OCI-LY3 (cell line): ENCODE data around the gene TMED7.

Experiments
- H2AFZ ChIP-seq: fragments of 200-600, 300-600 bp; shearing (Covaris generic); 2 replicates; pipeline ENCODE4 v1.6.0; 2014; ENCODE audit warnings: antibody characterized with exemption, low read depth, low read length
- H3K27ac ChIP-seq: fragments of 200-600, 300-600 bp; sonication (generic); 2 replicates; pipeline ENCODE4 v1.5.1; 2014; ENCODE audit warnings: mild to moderate bottlenecking, low read length, moderate library complexity, mixed read lengths
- H3K27me3 ChIP-seq: fragments of 200-600, 300-600 bp; sonication (generic); 2 replicates; pipeline ENCODE4 v1.6.1; 2014; ENCODE audit warnings: low read depth, low read length, mixed read lengths
- H3K36me3 ChIP-seq: fragments of 200-600, 300-600 bp; sonication (generic); replicated peaks from 2 replicates; pipeline ENCODE3; 2014; ENCODE audit warnings: low read depth, low read length, mixed read lengths
- H3K4me1 ChIP-seq: fragments of 300-600, 200-600 bp; sonication (generic); 2 replicates; pipeline ENCODE4 v1.6.1; 2014; ENCODE audit warnings: low read length, mixed read lengths
- H3K4me2 ChIP-seq: fragments of 200-600, 300-600 bp; sonication (generic); 2 replicates; pipeline ENCODE4 v1.6.1; 2014; ENCODE audit warnings: low read length, mixed read lengths
- H3K4me3 ChIP-seq: fragments of 300-600, 200-600 bp; sonication (generic); 2 replicates; pipeline ENCODE4 v1.5.1; 2014; ENCODE audit warnings: antibody characterized with exemption, mild to moderate bottlenecking, low read length, moderate library complexity
- H3K79me2 ChIP-seq: fragments of 300-600, 200-600 bp; shearing (Covaris generic); 2 replicates; pipeline ENCODE4 v1.6.1; 2014; ENCODE audit warnings: mild to moderate bottlenecking, low read length, mixed read lengths
- H3K9ac ChIP-seq: fragments of 300-600, 200-600 bp; shearing (Covaris generic); 2 replicates; pipeline ENCODE4 v1.6.0; 2014; ENCODE audit warnings: mild to moderate bottlenecking, low read length, moderate library complexity
- H3K9me3 ChIP-seq: fragments of 200-600, 300-600 bp; shearing (Covaris generic); 2 replicates; pipeline ENCODE4 v1.6.1; 2014; ENCODE audit warnings: low read length, mixed read lengths; ENCODE audit not compliant: insufficient read depth
- H4K20me1 ChIP-seq: fragments of 200-600, 300-600 bp; sonication (generic); 2 replicates; pipeline ENCODE4 v1.6.1; 2016; ENCODE audit warnings: low read length, mixed read lengths; ENCODE audit not compliant: insufficient read depth
- CTCF ChIP-seq: fragments of 200-600, 300-600 bp; sonication (generic); IDR thresholded peaks from 2 replicates; pipeline ENCODE4 v1.5.1; 2014; ENCODE audit warnings: antibody characterized with exemption, low read length, low read depth
- EZH2phosphoT487 ChIP-seq: fragments of 200-600 bp; shearing (Covaris generic); IDR thresholded peaks from 2 replicates; pipeline ENCODE4 v1.6.1; 2018; ENCODE audit warnings: antibody characterized with exemption, mixed run types, low read depth

TMED7 gene

DNA sequence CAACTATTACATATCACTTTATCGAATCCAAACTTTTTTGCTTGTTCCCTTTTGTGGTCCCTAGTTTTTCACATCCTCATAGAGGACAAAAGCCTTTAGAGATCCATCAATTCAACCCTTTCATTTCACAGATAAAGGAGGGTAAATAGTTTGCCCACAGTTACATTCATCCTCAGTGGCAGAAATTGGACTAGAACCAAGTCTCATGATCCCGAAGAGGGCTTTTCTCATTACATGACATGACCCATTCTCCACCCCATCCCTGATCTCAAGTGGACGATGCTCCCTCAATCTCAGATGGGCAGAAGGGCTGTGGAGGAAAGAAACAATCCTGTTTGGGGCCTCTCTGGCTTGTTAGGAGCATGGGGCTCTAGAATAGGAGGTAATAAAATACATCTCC, 46.6 kb downstream of the TMED7 start:
- Histone ChIP-seq H3K27ac (peak overlapping the region; percentile 98), H3K4me2 (peak overlapping the region; percentile 75)

DNA sequence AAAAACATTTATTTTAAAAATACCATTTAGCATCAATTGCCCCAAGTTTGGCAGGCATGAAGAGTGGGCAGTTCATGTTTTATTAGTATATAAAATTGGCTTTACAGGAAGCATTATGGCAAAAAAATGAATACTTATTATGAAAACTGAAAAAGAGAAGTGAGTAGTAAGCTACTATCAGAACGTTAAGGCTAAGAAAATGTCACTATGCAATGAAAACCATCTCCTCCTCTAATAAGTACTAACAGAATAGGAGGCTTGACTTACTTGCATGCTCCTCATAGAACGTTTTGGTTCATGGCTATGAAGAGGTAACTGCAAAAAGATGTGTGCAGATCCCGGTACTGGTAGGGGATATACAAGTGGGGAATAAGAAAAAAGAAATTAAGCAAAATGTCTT, 47.2 kb downstream of the TMED7 start:
- peaks cover 36% of the 10 kb centered on the region for H3K36me3 ChIP-seq
- peak overlapping the region; percentile 80 for H3K9ac ChIP-seq
- no peaks in the 10 kb centered on the region for H3K27me3 ChIP-seq
- peaks cover 4% of the 10 kb centered on the region for H3K79me2 ChIP-seq
- peaks cover 14% of the 10 kb centered on the region; the same call in 1 of the 2 replicates for H3K9me3 ChIP-seq
- H2AFZ ChIP-seq, result no peak overlapping the region
- H4K20me1 ChIP-seq, result no peaks in the 10 kb centered on the region
- H3K4me3 ChIP-seq, result peak overlapping the region; percentile 59
- peak overlapping the region; percentile 98 for H3K27ac ChIP-seq
- peak overlapping the region; percentile 75 for H3K4me2 ChIP-seq
- H3K4me1 ChIP-seq, result peaks cover 83% of the 10 kb centered on the region
- TF ChIP-seq CTCF (no peak), EZH2phosphoT487 (no peak)

More for the DNA sequence above, 46.6 kb downstream of the TMED7 start:
- no peak for TF ChIP-seq EZH2phosphoT487
- Histone ChIP-seq H4K20me1 (no peaks in the 10 kb centered on the region), H3K9ac (peak overlapping the region; percentile 80), H3K4me1 (peaks cover 81% of the 10 kb centered on the region), H2AFZ (no peak overlapping the region), H3K27me3 (no peaks in the 10 kb centered on the region), H3K36me3 (peaks cover 36% of the 10 kb centered on the region), H3K79me2 (peaks cover 6% of the 10 kb centered on the region), H3K4me3 (peak overlapping the region; percentile 59), H3K9me3 (peaks cover 14% of the 10 kb centered on the region; the same call in 1 of the 2 replicates)

DNA sequence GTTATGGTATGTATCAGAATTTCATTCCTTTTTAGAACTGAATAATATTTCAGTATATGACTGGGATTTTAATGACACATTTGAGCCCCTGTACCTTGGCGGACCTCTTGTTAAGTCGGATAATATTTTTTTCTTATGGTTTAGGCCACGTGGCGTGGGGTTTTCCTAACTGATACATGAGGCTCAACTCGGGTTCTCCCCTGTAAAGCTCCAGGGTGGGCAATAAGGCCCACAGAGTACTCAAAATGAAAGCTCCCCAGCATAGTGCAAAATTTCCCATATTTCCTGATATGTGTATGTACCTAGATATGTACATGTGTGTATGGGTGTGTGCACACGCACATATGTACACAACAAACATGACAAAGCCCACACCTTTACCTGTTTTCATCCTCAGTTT, 48.1 kb downstream of the TMED7 start:
- Histone ChIP-seq H3K4me2 (peak overlapping the region; percentile 32; the same call in 1 of the 2 replicates), H3K36me3 (peaks cover 36% of the 10 kb centered on the region), H3K27ac (peak overlapping the region; percentile 98), H4K20me1 (no peaks in the 10 kb centered on the region), H3K9ac (peak overlapping the region; percentile 24; the same call in 1 of the 2 replicates), H3K27me3 (no peaks in the 10 kb centered on the region), H3K79me2 (no peaks in the 10 kb centered on the region; the same call in 1 of the 2 replicates), H3K4me1 (peaks cover 83% of the 10 kb centered on the region), H2AFZ (no peak overlapping the region), H3K9me3 (peaks cover 14% of the 10 kb centered on the region; the same call in 1 of the 2 replicates), H3K4me3 (no peak overlapping the region; the same call in 1 of the 2 replicates)
- no peak for TF ChIP-seq EZH2phosphoT487
- TF ChIP-seq CTCF, result no peak

DNA sequence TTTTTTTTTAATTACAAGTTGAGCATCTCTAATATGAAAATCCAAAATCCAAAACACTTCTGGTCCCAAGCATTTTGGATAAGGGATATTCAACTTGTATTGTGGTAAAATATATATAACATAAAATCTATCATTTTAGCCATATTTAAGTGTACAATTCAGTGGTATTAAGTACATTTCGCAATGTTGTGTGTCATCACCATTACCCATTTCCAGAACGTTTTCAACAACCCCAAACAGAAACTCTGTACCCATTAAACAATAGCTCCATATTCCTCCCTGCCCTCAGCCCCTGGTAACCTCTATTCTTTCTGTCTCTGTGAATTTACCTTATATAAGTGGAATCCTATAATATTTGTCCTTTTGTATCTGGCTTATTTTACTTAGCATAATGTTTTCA, 48.5 kb downstream of the TMED7 start:
- H4K20me1 ChIP-seq, result no peaks in the 10 kb centered on the region
- H3K4me3 ChIP-seq, result no peak overlapping the region; the same call in 1 of the 2 replicates
- peaks cover 36% of the 10 kb centered on the region for H3K36me3 ChIP-seq
- peaks cover 83% of the 10 kb centered on the region for H3K4me1 ChIP-seq
- no peak overlapping the region for H2AFZ ChIP-seq
- H3K9ac ChIP-seq, result no peak overlapping the region; the same call in 1 of the 2 replicates
- peak overlapping the region; percentile 98 for H3K27ac ChIP-seq
- no peak overlapping the region for H3K4me2 ChIP-seq
- no peak for TF ChIP-seq CTCF
- no peak for TF ChIP-seq EZH2phosphoT487
- H3K9me3 ChIP-seq, result peaks cover 14% of the 10 kb centered on the region; the same call in 1 of the 2 replicates
- H3K79me2 ChIP-seq, result no peaks in the 10 kb centered on the region; the same call in 1 of the 2 replicates
- no peaks in the 10 kb centered on the region for H3K27me3 ChIP-seq
